ENCODE data around the gene RAD51D. TPM values are rescaled to one million over a fixed set of nuclear protein-coding genes. Genes with fewer than 3 reads are reported as not detected.
"Not testable (repeated sequence)": the region's sequence is repeated elsewhere in the genome, so short reads cannot be mapped to it uniquely, and the experiment has no call there.

The RAD51D gene
- total RNA-seq (2014; rRNA removed; shearing (Covaris generic)) = 8.1 and 12.9 TPM in 2 replicates

GRCh38 chr17:35119370-35120165, at the start of gene RAD51D:
Gene RAD51D, minus strand, starts transcription at chr17:35119860. Its CDS starts 247 bp downstream, at chr17:35119613.
- DNase-seq (ENCODE audit: low spot score) = peak; percentile 72
- in situ Hi-C loops (cut with HindIII; ENCODE audit: low sequenced_read_pairs) = loop anchor here (25.0 kb wide), 1 partner anchor 132 kb away; the partner anchor contains the start of gene LIG3

GRCh38 chr17:35167666-35168065, 48.0 kb upstream of the RAD51D start:
- no peak for DNase-seq (ENCODE audit: low spot score)
- in situ Hi-C loops (cut with HindIII; ENCODE audit: low sequenced_read_pairs) = no loop called here

GRCh38 chr17:35167046-35167445, 47.4 kb upstream of the RAD51D start:
- in situ Hi-C loops (cut with HindIII; ENCODE audit: low sequenced_read_pairs) = no loop called here
- no peak for DNase-seq (ENCODE audit: low spot score)

GRCh38 chr17:35166526-35166925, 46.9 kb upstream of the RAD51D start:
- DNase-seq (ENCODE audit: low spot score) = no peak
- in situ Hi-C loops (cut with HindIII; ENCODE audit: low sequenced_read_pairs) = no loop called here

- no peak for DNase-seq (ENCODE audit: low spot score)
- in situ Hi-C loops (cut with HindIII; ENCODE audit: low sequenced_read_pairs) = no loop called here
These were observed 45.1 kb upstream of the RAD51D start for GRCh38 chr17:35164716-35165115.

- in situ Hi-C loops (cut with HindIII; ENCODE audit: low sequenced_read_pairs) = no loop called here
- DNase-seq (ENCODE audit: low spot score) = no peak
These were observed 44.2 kb upstream of the RAD51D start for GRCh38 chr17:35163886-35164285.

- no peak for DNase-seq (ENCODE audit: low spot score)
- in situ Hi-C loops (cut with HindIII; ENCODE audit: low sequenced_read_pairs) = no loop called here
These were observed 43.1 kb upstream of the RAD51D start for GRCh38 chr17:35162755-35163154.

GRCh38 chr17:35161281-35161761, 41.7 kb upstream of the RAD51D start:
- DNase-seq (ENCODE audit: low spot score) = no peak
- in situ Hi-C loops (cut with HindIII; ENCODE audit: low sequenced_read_pairs) = no loop called here

GRCh38 chr17:35160354-35161201, 40.9 kb upstream of the RAD51D start:
- in situ Hi-C loops (cut with HindIII; ENCODE audit: low sequenced_read_pairs) = no loop called here
- no peak for DNase-seq (ENCODE audit: low spot score)

- in situ Hi-C loops (cut with HindIII; ENCODE audit: low sequenced_read_pairs) = no loop called here
- DNase-seq (ENCODE audit: low spot score) = no peak
These were observed 40.3 kb upstream of the RAD51D start for GRCh38 chr17:35159940-35160339.

GRCh38 chr17:35155246-35155645, 35.6 kb upstream of the RAD51D start:
- in situ Hi-C loops (cut with HindIII; ENCODE audit: low sequenced_read_pairs) = no loop called here
- no peak for DNase-seq (ENCODE audit: low spot score)

GRCh38 chr17:35154196-35155165, 34.8 kb upstream of the RAD51D start:
- no peak for DNase-seq (ENCODE audit: low spot score)
- in situ Hi-C loops (cut with HindIII; ENCODE audit: low sequenced_read_pairs) = no loop called here

- in situ Hi-C loops (cut with HindIII; ENCODE audit: low sequenced_read_pairs) = no loop called here
- DNase-seq (ENCODE audit: low spot score) = no peak
These were observed 32.9 kb upstream of the RAD51D start for GRCh38 chr17:35152421-35153140.

- DNase-seq (ENCODE audit: low spot score); in situ Hi-C loops (cut with HindIII; ENCODE audit: low sequenced_read_pairs): not testable (repeated sequence)
These were observed 31.4 kb upstream of the RAD51D start for GRCh38 chr17:35151080-35151479.

GRCh38 chr17:35149941-35150340, 30.3 kb upstream of the RAD51D start:
- in situ Hi-C loops (cut with HindIII; ENCODE audit: low sequenced_read_pairs) = no loop called here
- DNase-seq (ENCODE audit: low spot score) = no peak

- in situ Hi-C loops (cut with HindIII; ENCODE audit: low sequenced_read_pairs) = no loop called here
- no peak for DNase-seq (ENCODE audit: low spot score)
These were observed 28.5 kb upstream of the RAD51D start for GRCh38 chr17:35148144-35148543.

- DNase-seq (ENCODE audit: low spot score) = no peak
- in situ Hi-C loops (cut with HindIII; ENCODE audit: low sequenced_read_pairs) = no loop called here
These were observed 27.8 kb upstream of the RAD51D start, which contains the start of gene UNC45B for GRCh38 chr17:35147375-35147905. Gene UNC45B, plus strand, starts transcription at chr17:35147817. Its CDS starts 447 bp downstream, at chr17:35148264.
